Measurements from ENCODE around the gene MOK.

The MOK gene

GRCh38 chr14:102180248-102180998 is 124.5 kb downstream of the MOK start:
- H3K4me3 ChIP-seq (ENCODE audit: low read depth, low read length) = no peak overlapping the region
- no peak for TF ChIP-seq CTCF (IDR thresholded peaks at IDR 0.05; ENCODE audit: low read depth, low read length)
- H3K9me3 ChIP-seq (ENCODE audit: severe bottlenecking) = no peaks in the 10 kb centered on the region
- no peak for DNase-seq
- no peaks in the 10 kb centered on the region for H3K27me3 ChIP-seq (ENCODE audit: insufficient read depth, low read depth, severe bottlenecking)
- H3K36me3 ChIP-seq = no peaks in the 10 kb centered on the region
- no peak overlapping the region for H3K27ac ChIP-seq
